Activated CD4-positive, alpha-beta T cell treated with anti-CD3 and anti-CD28 coated beads, Interleukin-10, Interleukin-2, amounts not matched to agents 100 ng/mL and 50 ng/mL, durations not matched to agents 16 hours and 8 hours (primary cell): ENCODE data around the gene KRT86.
"Not testable (repeated sequence)": the region's sequence is repeated elsewhere in the genome, so short reads cannot be mapped to it uniquely, and the experiment has no call there.

ENCODE experiments used
- DNase-seq: peaks from one replicate; pipeline ENCODE4 v3.0.0-alpha.2; 2020

KRT86 gene

DNA sequence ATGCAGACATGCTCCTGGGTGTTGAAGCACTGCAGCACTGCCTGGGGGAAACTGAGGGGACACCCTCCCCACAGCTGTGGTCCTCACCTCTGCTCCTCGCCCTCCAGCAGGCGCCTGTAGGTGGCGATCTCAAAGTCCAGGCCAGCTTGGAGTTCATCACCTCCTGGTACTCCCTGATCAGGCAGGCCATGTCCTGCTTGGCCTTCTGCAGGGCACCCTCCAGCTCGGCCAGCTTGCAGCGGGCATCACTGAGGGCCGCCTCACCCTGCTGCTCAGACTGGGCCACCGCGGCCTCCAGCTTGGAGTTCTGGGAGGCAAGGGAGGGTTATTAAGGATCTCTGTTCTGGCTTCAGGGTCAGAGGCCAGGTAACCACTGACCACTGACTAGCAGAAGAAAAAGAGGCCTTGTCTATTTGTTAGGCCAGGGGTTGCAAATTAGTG, 22.2 kb upstream of the KRT86 start:
- DNase-seq, result not testable (repeated sequence)

GRCh38 chr12:52252728-52253343, 21.6 kb upstream of the KRT86 start:
- no peak for DNase-seq

DNA sequence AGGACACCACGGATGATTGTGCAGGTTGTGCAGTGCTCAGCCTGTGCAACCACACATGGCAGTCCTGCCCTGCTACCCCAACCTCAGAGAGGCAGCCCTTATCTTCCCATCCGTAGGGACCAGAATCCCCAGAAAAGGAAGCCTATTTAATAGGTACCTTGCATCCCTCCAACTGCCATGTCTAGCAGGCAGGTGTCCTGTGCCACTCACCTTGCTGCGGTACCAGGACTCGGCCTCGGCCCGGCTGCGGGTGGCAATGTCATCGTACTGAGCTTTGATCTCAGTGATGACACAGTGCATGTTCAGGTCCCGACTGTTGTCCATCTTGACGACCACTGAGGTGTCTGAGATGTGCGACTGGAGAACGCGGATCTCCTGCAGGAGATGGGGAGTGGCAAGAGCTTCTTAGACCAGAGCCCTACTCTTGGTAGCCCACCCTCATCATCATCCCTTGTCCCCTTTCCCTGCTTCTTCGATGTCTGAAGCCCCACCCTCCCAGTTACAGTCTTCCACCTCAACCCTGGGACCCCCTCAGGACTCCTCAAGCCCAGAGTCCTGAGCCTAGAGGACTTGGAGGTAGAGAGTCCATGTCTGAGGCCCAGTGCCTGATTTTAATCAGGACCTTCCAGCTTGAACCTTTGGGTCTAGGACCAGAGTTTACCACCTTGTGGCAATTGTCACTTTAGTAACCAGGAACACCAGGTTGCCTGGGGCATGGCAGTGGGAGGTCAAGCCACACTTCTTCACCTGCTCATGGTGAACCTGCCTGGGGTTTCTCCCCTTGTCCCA, 20.9 kb upstream of the KRT86 start:
- DNase-seq, result no peak

- DNase-seq, result no peak
Measured at GRCh38 chr12:52254180-52254964, 20.1 kb upstream of the KRT86 start.

DNA sequence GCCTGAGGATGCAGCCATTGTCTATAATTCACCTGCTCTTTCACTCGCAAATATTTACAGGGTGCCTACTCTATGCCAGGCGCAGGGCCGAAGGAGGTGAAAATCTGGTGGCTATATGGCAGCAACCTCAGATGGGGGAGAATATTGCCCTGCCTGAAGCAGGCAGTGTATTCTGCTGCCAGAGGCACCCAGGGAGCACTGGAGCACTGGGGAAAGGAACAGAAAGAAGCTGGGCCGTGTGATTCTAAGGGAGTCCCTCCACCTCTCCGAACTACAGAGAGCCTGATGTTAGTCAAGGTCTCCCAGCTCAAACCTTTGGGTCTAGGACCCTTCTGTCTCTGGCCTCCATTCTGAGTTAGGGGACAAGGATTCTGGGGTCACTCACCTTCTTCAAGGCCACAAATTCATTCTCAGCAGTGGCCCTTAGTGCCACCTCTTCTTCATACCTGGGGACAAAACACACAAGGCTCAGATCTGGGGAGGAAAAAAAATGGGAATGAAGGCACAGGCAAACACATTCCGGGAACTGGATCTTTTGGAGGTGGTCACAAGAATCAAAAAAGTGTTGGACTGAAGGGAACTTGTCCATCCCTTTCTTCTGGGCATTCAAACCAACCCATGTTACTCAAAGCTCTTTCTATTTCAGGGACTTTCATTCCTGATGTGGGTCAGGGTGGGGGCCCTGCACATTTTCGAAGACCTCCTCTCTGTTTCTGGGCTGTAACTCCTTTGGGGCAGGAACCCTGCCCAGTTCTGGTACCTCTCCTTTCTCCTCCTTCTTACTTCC, 19.3 kb upstream of the KRT86 start:
- DNase-seq, result no peak

DNA sequence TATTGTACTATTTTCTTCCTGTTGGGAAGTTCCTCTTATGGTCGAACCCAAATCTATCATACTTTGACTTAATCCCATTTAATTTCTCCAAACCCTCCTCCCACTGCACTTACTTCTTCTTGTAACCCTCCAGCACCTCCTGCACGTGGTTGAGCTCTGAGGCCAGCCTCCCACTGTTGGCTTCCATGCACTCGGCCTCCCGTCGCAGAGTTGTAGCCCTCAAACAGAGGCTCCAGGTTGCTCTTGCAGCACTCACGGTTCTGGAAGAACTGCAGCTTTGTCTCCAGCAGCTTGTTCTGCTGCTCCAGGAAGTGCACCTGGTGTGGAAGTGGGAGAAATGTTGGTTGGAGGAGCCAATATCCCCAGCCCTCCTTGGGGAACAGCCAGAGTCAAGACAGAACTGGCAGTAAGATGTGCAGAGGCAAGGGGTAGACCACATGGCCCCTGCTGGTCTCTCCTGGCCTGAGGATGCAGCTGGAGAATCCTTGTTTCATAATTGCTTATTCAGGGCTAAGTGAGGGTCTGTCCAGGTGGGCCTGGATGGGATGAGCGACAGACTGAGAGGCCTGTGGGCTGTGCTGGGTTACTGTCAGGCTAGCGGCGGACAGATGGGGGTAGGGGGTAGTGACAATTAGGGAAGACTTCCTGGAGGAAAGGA, 18.4 kb upstream of the KRT86 start:
- no peak for DNase-seq

- DNase-seq, result no peak
Measured at GRCh38 chr12:52256584-52256935, 17.9 kb upstream of the KRT86 start.

DNA sequence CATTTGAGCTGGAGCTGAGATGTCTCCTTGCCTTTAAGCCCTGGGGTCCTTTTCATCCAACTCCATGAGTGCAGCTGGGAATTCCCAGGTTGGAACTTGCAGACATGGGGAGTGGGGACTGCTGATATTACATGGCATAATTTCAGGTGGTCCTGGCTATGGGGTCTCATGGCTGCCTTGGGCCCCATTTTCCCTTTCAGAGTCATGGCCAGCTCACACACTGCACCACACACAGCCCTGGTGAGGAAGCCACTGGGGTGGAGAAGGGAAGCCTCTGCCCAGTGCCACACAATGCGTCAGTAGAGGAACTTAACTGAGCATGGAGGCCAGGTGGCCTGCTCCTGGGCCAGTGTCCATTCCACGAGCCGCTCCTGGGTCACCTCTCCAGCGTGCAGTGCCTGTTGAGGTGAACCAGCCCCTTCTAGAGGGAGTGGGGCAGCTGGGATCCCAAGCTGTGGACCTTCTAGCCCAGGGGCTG, 17.3 kb upstream of the KRT86 start:
- no peak for DNase-seq

DNA sequence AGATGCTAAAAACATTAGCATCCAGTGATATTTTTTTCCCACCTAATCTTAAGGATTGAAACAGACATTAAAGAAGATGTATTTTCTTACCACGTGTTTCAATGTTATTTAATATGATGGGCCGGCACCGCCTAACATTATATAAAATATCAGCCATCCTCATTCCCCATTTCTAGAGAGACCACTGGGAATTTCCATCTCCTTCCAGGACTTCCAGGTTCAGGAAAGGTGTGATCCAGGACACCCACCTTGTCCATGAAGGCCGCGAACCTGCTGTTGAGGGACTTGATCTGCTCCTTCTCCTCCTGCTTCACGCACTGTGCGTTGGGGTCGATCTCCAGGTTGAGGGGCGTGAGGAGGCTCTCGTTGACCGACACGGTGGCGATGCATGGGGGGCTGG, 16.5 kb upstream of the KRT86 start:
- DNase-seq, result not testable (repeated sequence)

- DNase-seq, result no peak
Measured at GRCh38 chr12:52258335-52258901, 16.0 kb upstream of the KRT86 start.

DNA sequence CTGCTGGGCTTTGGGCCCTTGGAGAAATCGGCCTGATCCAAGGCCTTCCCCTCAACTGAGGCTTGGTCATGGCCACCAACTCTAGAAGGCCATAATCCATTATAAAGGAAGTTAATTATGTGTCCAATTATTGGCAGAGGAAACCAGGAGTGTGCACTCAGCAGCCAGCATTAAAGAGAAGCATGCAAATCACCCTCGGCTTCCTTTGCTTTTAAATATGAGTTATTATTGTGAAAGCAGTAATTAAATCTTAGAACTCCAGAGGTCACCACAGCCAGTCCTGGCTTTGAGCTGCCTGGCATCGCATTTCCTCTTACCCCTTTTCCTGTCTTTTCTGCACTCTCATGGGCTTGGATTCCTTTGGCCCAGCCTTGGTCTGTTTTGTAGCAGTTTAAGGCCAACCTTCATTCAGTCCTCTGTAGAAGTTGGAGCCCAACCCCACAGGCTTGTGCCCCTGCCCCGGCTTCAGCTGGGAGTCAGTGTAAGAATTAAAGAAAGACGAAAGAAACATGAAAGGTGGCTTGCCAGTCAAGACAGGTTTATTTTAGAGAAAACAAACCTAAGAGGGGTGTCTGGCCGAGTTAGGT, 14.7 kb upstream of the KRT86 start:
- DNase-seq, result no peak

DNA sequence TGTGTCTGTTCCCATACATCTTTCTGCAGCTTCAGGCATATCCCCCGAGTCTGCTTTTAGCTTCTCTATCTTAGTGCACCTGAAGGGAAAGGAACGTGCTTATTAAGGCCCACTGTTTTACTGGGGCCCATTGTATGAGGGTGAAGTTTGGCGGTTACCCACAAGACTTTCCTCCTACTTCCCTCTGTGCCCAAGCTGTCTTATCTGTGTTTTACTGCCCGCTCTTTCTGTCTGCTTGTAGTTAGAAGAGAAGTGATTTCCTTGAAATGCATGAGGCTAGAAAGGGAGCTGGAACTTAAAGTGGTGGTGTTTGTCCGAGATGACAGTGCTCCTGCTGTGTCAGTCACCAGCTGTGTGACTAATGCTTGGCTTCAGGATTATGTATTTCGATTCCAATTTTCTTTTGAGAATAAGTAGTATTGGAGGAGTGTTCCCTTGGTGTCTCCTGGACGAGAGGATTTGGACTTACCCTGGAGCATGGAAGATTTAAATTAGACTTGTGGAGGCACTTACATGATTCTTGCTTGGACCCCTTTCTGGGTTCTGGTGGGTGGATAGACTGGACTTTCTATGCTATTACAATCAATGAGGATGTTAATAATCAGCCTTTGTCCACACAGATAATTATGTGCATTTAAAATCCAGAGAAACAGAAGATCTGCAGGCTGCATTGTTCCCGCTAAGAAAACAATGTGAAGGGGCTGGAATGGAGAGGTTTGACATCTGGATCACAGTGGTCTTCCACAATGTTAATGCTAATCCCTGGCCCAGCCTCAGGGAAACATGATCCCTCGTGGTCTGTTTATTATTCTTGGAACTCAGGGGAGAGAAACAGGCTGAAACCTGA, 13.9 kb upstream of the KRT86 start:
- DNase-seq, result no peak

- no peak for DNase-seq
Measured at GRCh38 chr12:52261208-52261484, 13.3 kb upstream of the KRT86 start.

GRCh38 chr12:52262286-52262685, 12.2 kb upstream of the KRT86 start:
- DNase-seq, result no peak

- no peak for DNase-seq
Measured at GRCh38 chr12:52263761-52264434, 10.5 kb upstream of the KRT86 start.

DNA sequence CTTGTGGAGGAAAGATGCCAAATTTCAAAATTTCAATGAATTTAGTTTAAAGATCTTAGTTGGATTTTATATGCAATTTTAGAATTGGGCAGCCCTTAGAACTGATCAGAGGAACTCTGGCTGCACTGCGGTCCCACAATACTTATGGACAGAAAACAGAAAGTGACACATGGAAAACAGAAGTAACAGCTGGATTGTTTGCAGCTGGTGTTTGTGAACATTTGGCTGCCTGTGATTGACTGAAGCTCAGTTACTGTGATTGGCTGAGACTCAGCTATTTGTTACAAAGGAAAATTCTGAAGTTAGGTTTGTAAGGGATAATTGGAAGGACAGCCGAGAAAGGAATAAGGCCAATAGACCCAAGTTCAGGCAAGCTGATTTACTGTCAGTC, 10.0 kb upstream of the KRT86 start:
- DNase-seq, result no peak

- DNase-seq, result no peak
Measured at GRCh38 chr12:52266514-52266913, 7.9 kb upstream of the KRT86 start.

- DNase-seq, result no peak
Measured at GRCh38 chr12:52267266-52267665, 7.2 kb upstream of the KRT86 start.

- no peak for DNase-seq
Measured at GRCh38 chr12:52267699-52268098, 6.7 kb upstream of the KRT86 start.

GRCh38 chr12:52268212-52268611, 6.2 kb upstream of the KRT86 start:
- DNase-seq, result no peak
